Measurements from ENCODE around the gene EFHB. TPM values are rescaled to one million over a fixed set of nuclear protein-coding genes. Genes with fewer than 3 reads are reported as not detected.
"Not testable (repeated sequence)": the region's sequence is repeated elsewhere in the genome, so short reads cannot be mapped to it uniquely, and the experiment has no call there.

EFHB gene
- total RNA-seq, 1 donor from 2014 or later: 0.26 TPM

DNA sequence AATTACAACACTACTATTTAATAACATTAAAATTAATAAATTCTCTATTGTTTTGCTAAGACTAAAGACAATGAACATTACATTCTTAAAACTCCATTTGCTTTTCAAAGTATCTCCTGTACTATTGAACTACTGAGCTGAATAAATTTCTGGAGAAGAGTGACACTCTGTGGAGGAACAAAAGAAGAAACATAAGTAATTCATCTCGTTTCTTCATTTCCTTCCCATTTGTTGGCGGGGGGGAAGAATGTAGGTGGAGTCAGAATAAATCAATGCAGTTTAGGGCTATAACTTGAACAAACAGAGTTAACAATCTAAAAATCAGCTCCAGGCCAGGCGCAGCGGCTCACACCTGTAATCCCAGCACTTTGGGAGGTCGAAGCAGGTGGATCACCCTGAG, 32.7 kb downstream of the EFHB start:
- FAIRE-seq: no peak
- TF ChIP-seq, protein P1, sequence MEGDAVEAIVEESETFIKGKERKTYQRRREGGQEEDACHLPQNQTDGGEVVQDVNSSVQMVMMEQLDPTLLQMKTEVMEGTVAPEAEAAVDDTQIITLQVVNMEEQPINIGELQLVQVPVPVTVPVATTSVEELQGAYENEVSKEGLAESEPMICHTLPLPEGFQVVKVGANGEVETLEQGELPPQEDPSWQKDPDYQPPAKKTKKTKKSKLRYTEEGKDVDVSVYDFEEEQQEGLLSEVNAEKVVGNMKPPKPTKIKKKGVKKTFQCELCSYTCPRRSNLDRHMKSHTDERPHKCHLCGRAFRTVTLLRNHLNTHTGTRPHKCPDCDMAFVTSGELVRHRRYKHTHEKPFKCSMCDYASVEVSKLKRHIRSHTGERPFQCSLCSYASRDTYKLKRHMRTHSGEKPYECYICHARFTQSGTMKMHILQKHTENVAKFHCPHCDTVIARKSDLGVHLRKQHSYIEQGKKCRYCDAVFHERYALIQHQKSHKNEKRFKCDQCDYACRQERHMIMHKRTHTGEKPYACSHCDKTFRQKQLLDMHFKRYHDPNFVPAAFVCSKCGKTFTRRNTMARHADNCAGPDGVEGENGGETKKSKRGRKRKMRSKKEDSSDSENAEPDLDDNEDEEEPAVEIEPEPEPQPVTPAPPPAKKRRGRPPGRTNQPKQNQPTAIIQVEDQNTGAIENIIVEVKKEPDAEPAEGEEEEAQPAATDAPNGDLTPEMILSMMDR (IDR thresholded peaks at IDR 0.05; ENCODE audit: insufficient read depth, low read length, severe bottlenecking): no peak
- H3K36me3 ChIP-seq (ENCODE audit: control insufficient read depth, insufficient read depth, low read length): no peaks in the 10 kb centered on the region
- no peak overlapping the region for H3K4me3 ChIP-seq (ENCODE audit: low read depth, low read length)
- no peak for DNase-seq (ENCODE audit: low read depth)
- H3K27me3 ChIP-seq (ENCODE audit: control insufficient read depth, insufficient read depth, low read length): no peaks in the 10 kb centered on the region

DNA sequence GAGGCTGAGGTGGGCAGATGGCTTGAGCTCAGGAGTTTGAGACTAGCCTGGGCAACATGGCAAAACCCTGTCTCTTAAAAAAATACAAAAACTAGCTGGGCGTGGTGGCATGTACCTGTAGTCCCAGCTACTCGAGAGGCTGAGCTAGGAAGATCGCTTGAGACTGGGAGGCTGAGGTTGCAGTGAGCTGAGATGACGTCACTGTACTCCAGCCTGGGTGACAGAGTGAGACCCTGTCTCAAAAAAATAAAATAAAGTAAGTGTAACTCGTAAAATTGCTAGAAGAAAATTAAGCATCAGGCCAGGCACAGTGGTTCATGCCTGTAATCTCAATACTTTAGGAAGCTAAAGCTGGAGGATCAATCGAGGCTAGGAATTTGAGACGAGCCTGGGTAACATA, 34.2 kb downstream of the EFHB start:
- not testable (repeated sequence) for FAIRE-seq

DNA sequence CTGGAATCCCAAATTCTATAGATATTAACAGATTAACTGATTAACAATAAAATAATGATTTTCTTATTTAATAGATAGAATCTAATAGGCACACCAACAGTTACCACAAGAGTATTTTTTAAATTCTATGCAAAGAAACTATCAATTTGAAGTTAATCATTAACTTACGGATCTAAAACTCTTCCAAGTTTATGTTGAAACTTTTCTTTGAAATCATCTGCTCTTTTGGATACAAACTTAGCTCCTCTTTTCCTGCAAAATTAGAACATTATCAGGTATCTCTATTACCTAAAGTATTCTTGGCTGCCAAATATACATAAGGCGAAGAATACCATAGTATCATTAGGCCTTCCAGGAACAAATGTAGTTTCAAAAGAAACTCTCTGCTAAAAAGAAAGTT, 34.8 kb downstream of the EFHB start:
- TF ChIP-seq, protein P1 (IDR thresholded peaks at IDR 0.05; ENCODE audit: insufficient read depth, low read length, severe bottlenecking): no peak
- DNase-seq (ENCODE audit: low read depth) (no peak), FAIRE-seq (no peak)
- Histone ChIP-seq H3K4me3 (ENCODE audit: low read depth, low read length) (no peak overlapping the region), H3K27me3 (ENCODE audit: control insufficient read depth, insufficient read depth, low read length) (no peaks in the 10 kb centered on the region), H3K36me3 (ENCODE audit: control insufficient read depth, insufficient read depth, low read length) (no peaks in the 10 kb centered on the region)

More for the DNA sequence above, 34.2 kb downstream of the EFHB start:
- H3K36me3 ChIP-seq (ENCODE audit: control insufficient read depth, insufficient read depth, low read length); DNase-seq (ENCODE audit: low read depth); H3K27me3 ChIP-seq (ENCODE audit: control insufficient read depth, insufficient read depth, low read length); H3K4me3 ChIP-seq (ENCODE audit: low read depth, low read length): not testable (repeated sequence)

DNA sequence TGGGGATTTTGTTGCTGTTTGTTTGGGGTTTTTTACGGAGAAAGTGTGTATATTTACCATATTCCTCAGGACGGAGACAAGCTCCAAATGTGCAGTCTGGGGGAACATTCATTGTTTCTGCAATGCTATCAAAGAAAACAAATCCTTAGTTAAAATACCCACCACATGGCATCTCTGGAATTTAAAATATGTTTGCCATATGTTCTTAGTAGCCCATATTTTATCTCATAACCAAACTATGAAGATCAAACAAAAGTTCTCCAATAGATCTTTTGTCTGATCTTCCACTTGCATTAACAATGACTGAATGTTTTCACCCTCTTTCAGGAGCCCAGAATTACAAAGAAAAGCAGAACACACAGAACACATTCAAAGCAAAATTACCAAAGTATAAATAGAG, 35.3 kb downstream of the EFHB start:
- Histone ChIP-seq H3K4me3 (ENCODE audit: low read depth, low read length) (no peak overlapping the region), H3K36me3 (ENCODE audit: control insufficient read depth, insufficient read depth, low read length) (no peaks in the 10 kb centered on the region), H3K27me3 (ENCODE audit: control insufficient read depth, insufficient read depth, low read length) (no peaks in the 10 kb centered on the region)
- DNase-seq (ENCODE audit: low read depth) (no peak), FAIRE-seq (no peak)
- TF ChIP-seq, protein P1 (IDR thresholded peaks at IDR 0.05; ENCODE audit: insufficient read depth, low read length, severe bottlenecking): no peak

DNA sequence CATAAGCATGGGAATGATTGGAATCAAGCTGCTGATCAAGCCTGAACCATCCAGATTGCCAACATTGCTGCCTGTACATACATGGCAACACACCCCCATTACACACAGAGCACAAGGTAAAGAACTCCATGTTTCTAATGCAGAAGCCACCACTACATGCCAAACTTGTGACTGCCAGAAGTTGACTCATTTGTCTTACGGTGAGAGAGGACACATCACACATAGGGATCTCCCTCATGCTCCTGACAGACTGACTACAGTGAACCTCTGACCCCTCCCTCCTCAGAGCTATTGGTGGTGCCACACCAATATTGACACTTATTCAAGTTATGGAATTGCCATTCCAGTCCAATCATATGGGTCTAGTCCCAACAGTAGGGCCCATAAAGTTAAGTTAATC, 42.3 kb downstream of the EFHB start:
- DNase-seq (ENCODE audit: low read depth): peak; percentile 91
- H3K27me3 ChIP-seq (ENCODE audit: control insufficient read depth, insufficient read depth, low read length): no peaks in the 10 kb centered on the region
- no peak for FAIRE-seq

DNA sequence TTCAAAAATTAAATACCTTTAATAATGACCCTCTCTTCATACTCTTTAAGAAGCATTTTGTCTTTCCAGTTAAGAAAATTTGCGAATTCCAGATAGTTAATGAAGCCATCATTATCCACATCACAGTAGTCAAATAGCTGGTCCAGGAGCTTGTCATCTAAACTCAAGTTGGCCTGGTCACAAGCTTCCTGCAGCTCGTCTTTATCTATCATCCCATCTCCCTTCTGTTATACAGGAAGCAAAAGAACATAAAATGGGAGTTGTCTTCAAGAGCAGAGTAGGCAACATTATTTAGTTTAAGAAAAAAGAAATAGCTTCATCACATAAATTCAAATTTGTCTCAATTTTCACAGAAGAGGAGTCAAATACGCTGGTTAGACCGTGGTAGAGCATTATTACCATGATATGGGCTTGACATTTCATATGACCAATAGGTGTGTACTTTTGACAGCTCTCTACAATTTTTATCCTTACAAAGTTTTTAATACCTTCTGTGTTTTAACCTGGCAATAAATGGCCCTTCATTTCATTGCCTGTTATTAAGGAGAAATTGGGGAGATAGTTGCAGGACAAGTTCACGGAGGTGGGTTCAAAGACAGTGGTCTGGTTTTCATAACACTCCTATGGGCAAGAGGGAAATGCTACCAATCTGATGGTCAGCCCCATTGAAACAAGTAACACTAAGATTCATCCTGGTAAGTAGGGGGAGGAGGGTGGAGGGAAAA, 45.4 kb downstream of the EFHB start:
- Histone ChIP-seq H3K4me3 (ENCODE audit: low read depth, low read length) (no peak overlapping the region), H3K36me3 (ENCODE audit: control insufficient read depth, insufficient read depth, low read length) (no peaks in the 10 kb centered on the region), H3K27me3 (ENCODE audit: control insufficient read depth, insufficient read depth, low read length) (no peaks in the 10 kb centered on the region)
- peak; percentile 4 for DNase-seq (ENCODE audit: low read depth)
- no peak for FAIRE-seq
- TF ChIP-seq, protein P1 (IDR thresholded peaks at IDR 0.05; ENCODE audit: insufficient read depth, low read length, severe bottlenecking): no peak

More for the DNA sequence above, 42.3 kb downstream of the EFHB start:
- Histone ChIP-seq H3K4me3 (ENCODE audit: low read depth, low read length) (no peak overlapping the region), H3K36me3 (ENCODE audit: control insufficient read depth, insufficient read depth, low read length) (no peaks in the 10 kb centered on the region)
- TF ChIP-seq, protein P1 (IDR thresholded peaks at IDR 0.05; ENCODE audit: insufficient read depth, low read length, severe bottlenecking): no peak

DNA sequence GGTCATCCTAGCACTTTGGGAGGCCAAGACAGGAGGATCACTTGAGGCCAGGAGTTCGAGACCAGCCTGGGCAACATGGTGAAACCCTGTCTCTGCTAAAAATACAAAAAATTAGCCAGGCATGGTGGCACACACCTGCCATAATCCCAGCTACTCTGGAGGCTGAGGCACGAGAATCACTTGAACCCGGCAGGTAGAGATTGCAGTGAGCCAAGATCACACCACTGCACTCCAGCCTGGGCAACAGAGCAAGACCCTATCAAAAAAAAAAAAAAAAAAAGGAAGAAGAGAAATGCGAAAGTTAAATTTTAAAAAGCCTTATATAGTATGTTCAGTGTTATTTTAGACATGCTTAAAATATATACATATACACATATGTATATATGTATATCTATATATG, 46.9 kb downstream of the EFHB start:
- FAIRE-seq; H3K27me3 ChIP-seq (ENCODE audit: control insufficient read depth, insufficient read depth, low read length); H3K36me3 ChIP-seq (ENCODE audit: control insufficient read depth, insufficient read depth, low read length); H3K4me3 ChIP-seq (ENCODE audit: low read depth, low read length); DNase-seq (ENCODE audit: low read depth): not testable (repeated sequence)

All from bronchial epithelial cell (primary cell).